ENCODE results near the gene ATP6V0A4.

DNA sequence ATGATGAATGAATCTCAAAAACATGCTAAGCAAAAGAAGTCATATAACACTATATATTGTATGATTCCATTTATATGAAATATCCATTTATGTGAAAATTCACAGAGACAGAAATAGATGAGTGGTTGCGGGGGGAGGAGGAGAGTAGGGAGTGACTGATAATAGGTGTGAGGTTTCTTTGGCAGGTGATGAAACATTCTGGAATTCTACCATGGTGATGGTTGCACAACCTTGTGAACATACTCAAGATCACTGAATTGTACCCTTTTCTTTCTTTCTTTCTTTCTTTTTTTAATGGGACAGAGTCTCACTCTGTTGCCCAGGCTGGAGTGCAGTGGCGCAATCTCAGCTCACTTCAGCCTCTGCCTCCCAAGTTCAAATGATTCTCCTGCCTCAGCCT lies 107.5 kb downstream of the ATP6V0A4 start:
- no peak for TF ChIP-seq POLR2AphosphoS5 (IDR thresholded peaks at IDR 0.05; ENCODE audit: insufficient read depth in 1 of 2, low read depth in 1 of 2)
- TF ChIP-seq, protein P1, sequence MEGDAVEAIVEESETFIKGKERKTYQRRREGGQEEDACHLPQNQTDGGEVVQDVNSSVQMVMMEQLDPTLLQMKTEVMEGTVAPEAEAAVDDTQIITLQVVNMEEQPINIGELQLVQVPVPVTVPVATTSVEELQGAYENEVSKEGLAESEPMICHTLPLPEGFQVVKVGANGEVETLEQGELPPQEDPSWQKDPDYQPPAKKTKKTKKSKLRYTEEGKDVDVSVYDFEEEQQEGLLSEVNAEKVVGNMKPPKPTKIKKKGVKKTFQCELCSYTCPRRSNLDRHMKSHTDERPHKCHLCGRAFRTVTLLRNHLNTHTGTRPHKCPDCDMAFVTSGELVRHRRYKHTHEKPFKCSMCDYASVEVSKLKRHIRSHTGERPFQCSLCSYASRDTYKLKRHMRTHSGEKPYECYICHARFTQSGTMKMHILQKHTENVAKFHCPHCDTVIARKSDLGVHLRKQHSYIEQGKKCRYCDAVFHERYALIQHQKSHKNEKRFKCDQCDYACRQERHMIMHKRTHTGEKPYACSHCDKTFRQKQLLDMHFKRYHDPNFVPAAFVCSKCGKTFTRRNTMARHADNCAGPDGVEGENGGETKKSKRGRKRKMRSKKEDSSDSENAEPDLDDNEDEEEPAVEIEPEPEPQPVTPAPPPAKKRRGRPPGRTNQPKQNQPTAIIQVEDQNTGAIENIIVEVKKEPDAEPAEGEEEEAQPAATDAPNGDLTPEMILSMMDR (IDR thresholded peaks at IDR 0.05) = no peak
